Mesothelial cell of epicardium (in vitro differentiated cells): ENCODE data around the gene NAMPT. TPM values are rescaled to one million over a fixed set of nuclear protein-coding genes. Genes with fewer than 3 reads are reported as not detected.

Experiments
- DNase-seq, 2 experiments: peaks; one replicate each; pipeline ENCODE4 v3.0.0; 2021; ENCODE audit warnings: low spot score in 2 of 2; ENCODE audit not compliant: unreplicated experiment in 2 of 2
- H3K27ac Mint-ChIP-seq: 2 replicates; pipeline ENCODE4 v1.8.0; 2021; ENCODE audit warnings: mixed read lengths
- H3K27me3 Mint-ChIP-seq: 2 replicates; pipeline ENCODE4 v1.8.0; 2021; ENCODE audit warnings: low read depth, mixed read lengths
- H3K36me3 Mint-ChIP-seq: 2 replicates; pipeline ENCODE4 v1.8.0; 2021; ENCODE audit warnings: mixed read lengths
- H3K4me1 Mint-ChIP-seq: 2 replicates; pipeline ENCODE4 v1.8.0; 2021; ENCODE audit warnings: mixed read lengths
- H3K4me3 Mint-ChIP-seq: 2 replicates; pipeline ENCODE4 v1.8.0; 2021; ENCODE audit warnings: mild to moderate bottlenecking, moderate library complexity, mixed read lengths
- H3K9me3 Mint-ChIP-seq: 2 replicates; pipeline ENCODE4 v1.8.0; 2021; ENCODE audit warnings: mixed read lengths
- CTCF ChIP-seq: fragments of 200-600 bp; sonication (generic); IDR thresholded peaks from one replicate; pipeline ENCODE4 v1.5.0; 2021; ENCODE audit warnings: antibody characterized with exemption; ENCODE audit not compliant: unreplicated experiment
- total RNA-seq: library from RNA; stranded (reverse); gene quantifications from 3 replicates; pipeline ENCODE4 v1.2.1, GENCODE V29; 2021

Gene NAMPT
- total RNA-seq, 1 donor from 2014 or later, result 53.9 TPM

GRCh38 chr7:106199813-106200364 lies 84.9 kb downstream of the NAMPT start:
- peaks cover 3% of the 10 kb centered on the region for H3K27me3 Mint-ChIP-seq
- H3K27ac Mint-ChIP-seq, result no peak overlapping the region
- TF ChIP-seq CTCF, result no peak
- H3K36me3 Mint-ChIP-seq, result no peaks in the 10 kb centered on the region
- DNase-seq, result no peak
- H3K9me3 Mint-ChIP-seq, result peaks cover 6% of the 10 kb centered on the region
- no peak overlapping the region for H3K4me3 Mint-ChIP-seq
- no peaks in the 10 kb centered on the region for H3K4me1 Mint-ChIP-seq

GRCh38 chr7:106199024-106199423 lies 85.8 kb downstream of the NAMPT start:
- TF ChIP-seq CTCF, result no peak
- no peak for DNase-seq
- Mint-ChIP-seq H3K27me3 (peaks cover 3% of the 10 kb centered on the region), H3K9me3 (peaks cover 6% of the 10 kb centered on the region), H3K27ac (no peak overlapping the region), H3K4me1 (no peaks in the 10 kb centered on the region), H3K4me3 (no peak overlapping the region), H3K36me3 (no peaks in the 10 kb centered on the region)

Other genes with a start within 250 kb of the NAMPT start
- 63.9 to 64.3 TPM (median 64.0 TPM) in 3 replicates for gene SYPL1, start 172.7 kb downstream of the NAMPT start, total RNA-seq